HG03108 (cell line): ENCODE results near the gene ADAM29.
"Not testable (repeated sequence)": the region's sequence is repeated elsewhere in the genome, so short reads cannot be mapped to it uniquely, and the experiment has no call there.

Experiments
- ATAC-seq: cut with Tn5 transposase; IDR thresholded peaks from one replicate; pipeline ENCODE4 v1.9.1; 2021; ENCODE audit warnings: moderate library complexity; ENCODE audit not compliant: unreplicated experiment

Gene ADAM29

GRCh38 chr4:174946246-174946645 is 28.1 kb downstream of the ADAM29 start:
- no peak for ATAC-seq

- ATAC-seq = no peak
Observed at GRCh38 chr4:174948826-174949225, 30.7 kb downstream of the ADAM29 start.

- ATAC-seq = no peak
Observed at GRCh38 chr4:174972911-174973310, 54.8 kb downstream of the ADAM29 start.

- ATAC-seq = no peak
Observed at GRCh38 chr4:174973336-174973735, 55.2 kb downstream of the ADAM29 start.

GRCh38 chr4:174983128-174983750 is 65.1 kb downstream of the ADAM29 start:
- no peak for ATAC-seq

- not testable (repeated sequence) for ATAC-seq
Observed at GRCh38 chr4:174983870-174984269, 65.7 kb downstream of the ADAM29 start.

- no peak for ATAC-seq
Observed at GRCh38 chr4:174989791-174990190, 71.6 kb downstream of the ADAM29 start.

GRCh38 chr4:174993916-174994315 is 75.8 kb downstream of the ADAM29 start:
- no peak for ATAC-seq

GRCh38 chr4:174996079-174996478 is 77.9 kb downstream of the ADAM29 start:
- ATAC-seq = no peak

- ATAC-seq = no peak
Observed at GRCh38 chr4:174999407-174999806, 81.2 kb downstream of the ADAM29 start.

- ATAC-seq = no peak
Observed at GRCh38 chr4:175017751-175018150, 99.6 kb downstream of the ADAM29 start.

GRCh38 chr4:175019447-175019846 is 101.3 kb downstream of the ADAM29 start:
- ATAC-seq = not testable (repeated sequence)
